K562 (cell line): ENCODE measurements around the gene CDYL. TPM values are rescaled to one million over a fixed set of nuclear protein-coding genes. Genes with fewer than 3 reads are reported as not detected.

Experiments used
- CBX8 ChIP-seq: fragments of 200-600 bp; sonication (generic); IDR thresholded peaks from 2 replicates; pipeline ENCODE4 v1.6.1; 2012; ENCODE audit warnings: borderline replicate concordance, mixed run types, low read depth, mild to moderate bottlenecking, moderate library complexity, mixed read lengths, low read length, control low read depth, inconsistent platforms; ENCODE audit not compliant: poor library complexity, severe bottlenecking; ENCODE audit errors: extremely low read depth
- CUX1 ChIP-seq: fragments of 200-800 bp; sonication (Bioruptor generic); IDR thresholded peaks from 2 replicates; pipeline ENCODE4 v1.6.1; 2016; ENCODE audit warnings: missing genetic modification characterization, missing compliant biosample characterization
- FOXK2 ChIP-seq, 2 experiments: fragments of 450-650 bp; IDR thresholded peaks in 1 of 2; conservative IDR thresholded peaks in 1 of 2; 2 replicates each; pipeline ENCODE4 v1.6.1; 2016; ENCODE audit warnings: low read depth in 2 of 2, mild to moderate bottlenecking in 1 of 2
- SIRT6 ChIP-seq: IDR thresholded peaks from one replicate; pipeline ENCODE4 v1.6.1; 2012; ENCODE audit warnings: low read depth, mild to moderate bottlenecking, control low read depth, inconsistent platforms, low read length, moderate library complexity
- SRSF1 ChIP-seq: fragments of 200-400 bp; formaldehyde crosslinking; IDR thresholded peaks from 2 replicates; pipeline ENCODE4 v1.6.1; 2017; ENCODE audit warnings: mild to moderate bottlenecking, low read depth, low read length, moderate library complexity
- ZBTB49 ChIP-seq: sonication (generic); formaldehyde crosslinking; IDR thresholded peaks from 2 replicates; pipeline ENCODE4 v1.8.0; 2022; ENCODE audit warnings: missing genetic modification reagents, mild to moderate bottlenecking, borderline replicate concordance
- polyA plus RNA-seq, 8 experiments: library from polyadenylated mRNA; depleted of rRNA in 4 of 8; stranded (reverse) in 5 of 8; unstranded in 3 of 8; fragments of >200 nt; fragmentation: Nextera tagmentation in 2 of 8; fragmentation: Illumina TruSeq in 1 of 8; extraction: Ambion mirVana in 2 of 8; extraction: Trizol in 1 of 8; gene quantifications; 2 replicates each; pipeline versions ENCODE4 v1.2.1 to v1.2.3, GENCODE V29; 2011 to 2014; ENCODE audit warnings: inconsistent platforms in 1 of 8, missing spikeins in 1 of 8
- total RNA-seq, 7 experiments: library from RNA; depleted of rRNA in 6 of 7; stranded (reverse); fragments of >200 nt in 6 of 7; fragmentation: Illumina TruSeq in 2 of 7; extraction: Trizol in 2 of 7; gene quantifications; 2 replicates each; pipeline versions ENCODE4 v1.2.1 to v1.2.3, GENCODE V29; 2011 to 2021; ENCODE audit warnings: low replicate concordance in 1 of 7
- TF ChIP-seq, protein P1 (sequence below): fragments of 450-650 bp; IDR thresholded peaks from 2 replicates; pipeline ENCODE4 v1.7.0; 2016; ENCODE audit warnings: borderline replicate concordance

CDYL gene
- total and polyA plus RNA-seq, 9 of the 15 experiments (the other 6 are each of a cell fraction or from before 2014, with no cell fraction given), result 8.1 to 45.8 (median 40.8) TPM

DNA sequence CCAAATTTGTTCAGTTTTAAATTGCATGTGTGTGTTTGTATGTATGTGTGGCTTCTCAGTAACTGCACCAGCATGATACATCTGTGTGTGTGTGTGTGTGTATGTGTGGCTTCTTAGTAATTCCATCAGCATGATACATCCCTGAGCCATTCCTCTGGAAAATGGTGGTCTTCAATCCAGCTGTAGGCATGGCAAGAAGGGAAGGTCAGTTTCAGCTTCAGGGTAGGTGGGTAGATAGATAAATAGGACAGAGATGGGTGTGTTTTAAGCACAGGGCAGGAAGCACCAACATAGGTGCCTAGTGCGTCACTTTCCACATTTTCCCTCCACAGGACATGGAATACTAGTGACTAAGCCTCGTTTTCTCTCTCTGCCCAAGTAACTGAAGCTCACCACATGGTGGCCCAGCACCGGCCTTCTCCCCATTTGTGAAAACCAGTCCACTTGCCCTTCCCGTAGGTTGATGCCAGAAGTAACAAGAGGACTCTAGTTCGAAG, 144.8 kb downstream of the CDYL start (continued):
- TF ChIP-seq CUX1 (CRISPR knock-in tag) (0 out of 2 replicates have a peak, but pooled peaks have one; percentile 14), ZBTB49 (CRISPR knock-in tag) (no peak), CBX8 (no peak), SIRT6 (no peak), FOXK2 (conservative IDR thresholded peaks at IDR 0.05 in 1 of 2, IDR thresholded peaks at IDR 0.05 in 1 of 2; ENCODE audit: low read depth in 2 of 2) (0 out of 4 replicates have a peak, but pooled peaks of 1 of the 2 experiments have one; percentile 9), SRSF1 (no peak)
- TF ChIP-seq, protein P1, sequence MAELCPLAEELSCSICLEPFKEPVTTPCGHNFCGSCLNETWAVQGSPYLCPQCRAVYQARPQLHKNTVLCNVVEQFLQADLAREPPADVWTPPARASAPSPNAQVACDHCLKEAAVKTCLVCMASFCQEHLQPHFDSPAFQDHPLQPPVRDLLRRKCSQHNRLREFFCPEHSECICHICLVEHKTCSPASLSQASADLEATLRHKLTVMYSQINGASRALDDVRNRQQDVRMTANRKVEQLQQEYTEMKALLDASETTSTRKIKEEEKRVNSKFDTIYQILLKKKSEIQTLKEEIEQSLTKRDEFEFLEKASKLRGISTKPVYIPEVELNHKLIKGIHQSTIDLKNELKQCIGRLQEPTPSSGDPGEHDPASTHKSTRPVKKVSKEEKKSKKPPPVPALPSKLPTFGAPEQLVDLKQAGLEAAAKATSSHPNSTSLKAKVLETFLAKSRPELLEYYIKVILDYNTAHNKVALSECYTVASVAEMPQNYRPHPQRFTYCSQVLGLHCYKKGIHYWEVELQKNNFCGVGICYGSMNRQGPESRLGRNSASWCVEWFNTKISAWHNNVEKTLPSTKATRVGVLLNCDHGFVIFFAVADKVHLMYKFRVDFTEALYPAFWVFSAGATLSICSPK, result no peak
